Measurements from ENCODE around the gene SEMA4C. TPM values are rescaled to one million over a fixed set of nuclear protein-coding genes. Genes with fewer than 3 reads are reported as not detected.
A peak's percentile ranks its signal among the peaks of the same experiment; 100 is the strongest.

Gene SEMA4C
- total RNA-seq, 2 experiments from 2014 or later, result 55.8 to 56.8 TPM

- Histone ChIP-seq H3K27ac (ENCODE audit: low read depth in 1 of 2, low read length in 2 of 2) (no peak overlapping the region), H3K27me3 (ENCODE audit: control insufficient read depth in 1 of 2, insufficient read depth in 2 of 2, low read length in 2 of 2) (no peaks in the 10 kb centered on the region), H3K4me1 (ENCODE audit: insufficient read depth, low read length) (peaks cover 41% of the 10 kb centered on the region), H3K4me3 (ENCODE audit: low read length) (no peak overlapping the region), H3K36me3 (ENCODE audit: insufficient read depth, low read length) (peaks cover 65% of the 10 kb centered on the region), H3K9me3 (ENCODE audit: control insufficient read depth in 1 of 2, insufficient read depth in 1 of 2, low read length in 2 of 2) (no peaks in the 10 kb centered on the region)
- TF ChIP-seq CTCF (IDR thresholded peaks at IDR 0.05), result no peak
- intact Hi-C loops (cut with DNase I, micrococcal nuclease), result no loop called here
- peaks cover 77% of the 10 kb centered on the region for H3K36me3 Mint-ChIP-seq (ENCODE audit: low read depth)
- ATAC-seq (ENCODE audit: poor library complexity) (no peak), DNase-seq (no peak)
- H3K4me3 Mint-ChIP-seq, result no peak overlapping the region
- no peaks in the 10 kb centered on the region for H3K27me3 Mint-ChIP-seq
- no peak overlapping the region for H3K27ac Mint-ChIP-seq
- CTCF ChIA-PET, result no interaction called here
- H3K4me1 Mint-ChIP-seq (ENCODE audit: low read depth), result peaks cover 44% of the 10 kb centered on the region
- POLR2A ChIA-PET, result interaction anchor here (1.1 kb wide), 1 partner anchor 17 kb away, joined by 4 read pairs; no protein-coding TSS in a partner anchor
- no peaks in the 10 kb centered on the region for H3K9me3 Mint-ChIP-seq
Observed at GRCh38 chr2:96823198-96823597, 46.7 kb downstream of the SEMA4C start.

GRCh38 chr2:96822786-96823185 lies 47.1 kb downstream of the SEMA4C start:
- H3K4me3 ChIP-seq (ENCODE audit: low read length), result no peak overlapping the region
- H3K9me3 Mint-ChIP-seq, result no peaks in the 10 kb centered on the region
- intact Hi-C loops (cut with DNase I, micrococcal nuclease), result no loop called here
- POLR2A ChIA-PET, result interaction anchor here (1.1 kb wide), 1 partner anchor 16 kb away, joined by 4 read pairs; no protein-coding TSS in a partner anchor
- no peaks in the 10 kb centered on the region for H3K27me3 Mint-ChIP-seq
- H3K36me3 ChIP-seq (ENCODE audit: insufficient read depth, low read length), result peaks cover 60% of the 10 kb centered on the region
- CTCF ChIA-PET, result no interaction called here
- no peak overlapping the region for H3K4me3 Mint-ChIP-seq
- H3K4me1 ChIP-seq (ENCODE audit: insufficient read depth, low read length), result peaks cover 45% of the 10 kb centered on the region
- H3K27me3 ChIP-seq (ENCODE audit: control insufficient read depth in 1 of 2, insufficient read depth in 2 of 2, low read length in 2 of 2), result no peaks in the 10 kb centered on the region
- peaks cover 77% of the 10 kb centered on the region for H3K36me3 Mint-ChIP-seq (ENCODE audit: low read depth)
- ATAC-seq (ENCODE audit: poor library complexity), result no peak
- no peak for DNase-seq
- peaks cover 48% of the 10 kb centered on the region for H3K4me1 Mint-ChIP-seq (ENCODE audit: low read depth)
- H3K9me3 ChIP-seq (ENCODE audit: control insufficient read depth in 1 of 2, insufficient read depth in 1 of 2, low read length in 2 of 2), result no peaks in the 10 kb centered on the region
- H3K27ac ChIP-seq (ENCODE audit: low read depth in 1 of 2, low read length in 2 of 2), result no peak overlapping the region
- H3K27ac Mint-ChIP-seq, result no peak overlapping the region
- no peak for TF ChIP-seq CTCF (IDR thresholded peaks at IDR 0.05)

GRCh38 chr2:96821113-96821675 lies 48.7 kb downstream of the SEMA4C start:
- Mint-ChIP-seq H3K36me3 (ENCODE audit: low read depth) (peaks cover 81% of the 10 kb centered on the region), H3K4me3 (peak overlapping the region; percentile 36), H3K4me1 (ENCODE audit: low read depth) (peaks cover 54% of the 10 kb centered on the region), H3K27me3 (no peaks in the 10 kb centered on the region), H3K27ac (peak overlapping the region; percentile 66), H3K9me3 (no peaks in the 10 kb centered on the region)
- Histone ChIP-seq H3K36me3 (ENCODE audit: insufficient read depth, low read length) (peaks cover 46% of the 10 kb centered on the region), H3K27me3 (ENCODE audit: control insufficient read depth in 1 of 2, insufficient read depth in 2 of 2, low read length in 2 of 2) (no peaks in the 10 kb centered on the region), H3K4me1 (ENCODE audit: insufficient read depth, low read length) (peaks cover 53% of the 10 kb centered on the region), H3K27ac (ENCODE audit: low read depth in 1 of 2, low read length in 2 of 2) (no peak overlapping the region), H3K4me3 (ENCODE audit: low read length) (no peak overlapping the region), H3K9me3 (ENCODE audit: control insufficient read depth in 1 of 2, insufficient read depth in 1 of 2, low read length in 2 of 2) (no peaks in the 10 kb centered on the region)
- ChIA-PET POLR2A (interaction anchor here (0.7 to 1.7 kb wide), 2 partner anchors 10 to 16 kb away, joined by 3 read pairs; no protein-coding TSS in a partner anchor), CTCF (no interaction called here)
- TF ChIP-seq CTCF (IDR thresholded peaks at IDR 0.05), result no peak
- DNase-seq (no peak), ATAC-seq (ENCODE audit: poor library complexity) (no peak)
- intact Hi-C loops (cut with DNase I, micrococcal nuclease), result no loop called here

Measured in CD4-positive, alpha-beta T cell (primary cell).